Liver (tissue), 9 donors: ENCODE measurements around the gene CEP295NL. TPM values are rescaled to one million over a fixed set of nuclear protein-coding genes. Genes with fewer than 3 reads are reported as not detected.
A peak's percentile ranks its signal among the peaks of the same experiment; 100 is the strongest.

Experiments used
- DNase-seq: peaks from one replicate; pipeline ENCODE4 v3.0.0-alpha.2; 2017; ENCODE audit warnings: low spot score
- H3K27ac ChIP-seq, 2 donors: one replicate each; pipeline ENCODE4 v1.7.0; 2013; ENCODE audit warnings: inconsistent platforms in 2 of 2, low read length in 2 of 2, control low read depth in 1 of 2, low read depth in 1 of 2, mild to moderate bottlenecking in 1 of 2
- H3K27me3 ChIP-seq, 4 donors: one replicate each; pipeline versions ENCODE4 v1.6.1 to v1.7.0; 2013; ENCODE audit warnings: low read length in 3 of 4, inconsistent platforms in 1 of 4, mild to moderate bottlenecking in 1 of 4, moderate library complexity in 1 of 4; ENCODE audit not compliant: control insufficient read depth in 4 of 4, insufficient read depth in 4 of 4
- H3K36me3 ChIP-seq, 4 donors: one replicate each; pipeline versions ENCODE4 v1.6.1 to v1.7.0; 2013; ENCODE audit warnings: low read length in 3 of 4, mild to moderate bottlenecking in 3 of 4, low read depth in 1 of 4, moderate library complexity in 1 of 4; ENCODE audit not compliant: control insufficient read depth in 4 of 4, insufficient read depth in 3 of 4
- H3K4me1 ChIP-seq, 4 donors: one replicate each; pipeline versions ENCODE4 v1.6.1 to v1.7.0; 2013; ENCODE audit warnings: low read length in 3 of 4, mild to moderate bottlenecking in 3 of 4, moderate library complexity in 1 of 4; ENCODE audit not compliant: control insufficient read depth in 4 of 4, insufficient read depth in 4 of 4
- H3K4me3 ChIP-seq, 3 donors: one replicate each; pipeline versions ENCODE4 v1.6.1 to v1.7.0; 2013; ENCODE audit warnings: low read length in 3 of 3, control low read depth in 1 of 3, low read depth in 1 of 3, mild to moderate bottlenecking in 1 of 3
- H3K9ac ChIP-seq, 2 donors: one replicate each; pipeline ENCODE4 v1.7.0; 2013; ENCODE audit warnings: low read length in 2 of 2, mild to moderate bottlenecking in 2 of 2, moderate library complexity in 2 of 2, control low read depth in 1 of 2, low read depth in 1 of 2
- H3K9me3 ChIP-seq, 4 donors: one replicate each; pipeline versions ENCODE4 v1.6.1 to v1.7.0; 2013; ENCODE audit warnings: low read length in 3 of 4; ENCODE audit not compliant: control insufficient read depth in 4 of 4
- FOXA1 ChIP-seq: IDR thresholded peaks from 2 replicates; pipeline ENCODE4 v1.6.1; 2016; ENCODE audit warnings: antibody characterized with exemption
- GABPA ChIP-seq, 2 donors: IDR thresholded peaks in 1 of 2; conservative IDR thresholded peaks in 1 of 2; 2 replicates each; pipeline ENCODE4 v1.6.1; 2016; ENCODE audit warnings: antibody characterized with exemption in 2 of 2, mild to moderate bottlenecking in 1 of 2, moderate library complexity in 1 of 2
- NR2F2 ChIP-seq: IDR thresholded peaks from 2 replicates; pipeline ENCODE4 v1.6.1; 2016; ENCODE audit warnings: antibody characterized with exemption
- RAD21 ChIP-seq, 2 donors: IDR thresholded peaks; 2 replicates each; pipeline ENCODE4 v1.6.1; 2016; ENCODE audit warnings: antibody characterized with exemption in 2 of 2, mild to moderate bottlenecking in 2 of 2
- SP1 ChIP-seq: IDR thresholded peaks from 2 replicates; pipeline ENCODE4 v1.6.1; 2018; ENCODE audit warnings: antibody characterized with exemption, mild to moderate bottlenecking
- TAF1 ChIP-seq: conservative IDR thresholded peaks from 2 replicates; pipeline ENCODE4 v1.6.1; 2016; ENCODE audit warnings: antibody characterized with exemption, mild to moderate bottlenecking
- whole genome bisulfite sequencing: extraction: QIAGEN DNeasy Blood & Tissue Kit; methylation state at CpG from one replicate; pipeline ENCODE4 v1.1.7; 2013; 5-methylcytosine and 5-hydroxymethylcytosine counted together
- polyA plus RNA-seq, 2 donors: library from polyadenylated mRNA; stranded (reverse) in 1 of 2; unstranded in 1 of 2; fragments of 200-250 nt in 1 of 2; fragments of >200 nt in 1 of 2; fragmentation: Nextera tagmentation in 1 of 2; extraction: Ambion mirVana in 1 of 2; gene quantifications; one replicate each; pipeline versions ENCODE4 v1.2.1 to v1.2.3, GENCODE V29; 2013 to 2015
- total RNA-seq, 2 donors: library from RNA; depleted of rRNA; stranded (reverse); fragments of >200 nt; gene quantifications; one replicate each; pipeline ENCODE4 v1.2.3, GENCODE V29; 2014
- TF ChIP-seq, protein P1 (sequence below): IDR thresholded peaks from 2 replicates; pipeline ENCODE4 v1.6.1; 2016; ENCODE audit warnings: antibody characterized with exemption
- TF ChIP-seq, protein P2 (sequence below): IDR thresholded peaks from 2 replicates; pipeline ENCODE4 v1.6.1; 2016; ENCODE audit warnings: antibody characterized with exemption, mild to moderate bottlenecking
- TF ChIP-seq, protein P3 (sequence below): IDR thresholded peaks from 2 replicates; pipeline ENCODE4 v1.6.1; 2016; ENCODE audit warnings: antibody characterized with exemption
- donor health status: healthy.
- donor health status: healthy.
- donor health status: healthy.
- donor health status: healthy.
- donor health status: healthy.

Gene CEP295NL
- total and polyA plus RNA-seq, 4 donors = 0.28 to 1.0 TPM; not detected in 2

DNA sequence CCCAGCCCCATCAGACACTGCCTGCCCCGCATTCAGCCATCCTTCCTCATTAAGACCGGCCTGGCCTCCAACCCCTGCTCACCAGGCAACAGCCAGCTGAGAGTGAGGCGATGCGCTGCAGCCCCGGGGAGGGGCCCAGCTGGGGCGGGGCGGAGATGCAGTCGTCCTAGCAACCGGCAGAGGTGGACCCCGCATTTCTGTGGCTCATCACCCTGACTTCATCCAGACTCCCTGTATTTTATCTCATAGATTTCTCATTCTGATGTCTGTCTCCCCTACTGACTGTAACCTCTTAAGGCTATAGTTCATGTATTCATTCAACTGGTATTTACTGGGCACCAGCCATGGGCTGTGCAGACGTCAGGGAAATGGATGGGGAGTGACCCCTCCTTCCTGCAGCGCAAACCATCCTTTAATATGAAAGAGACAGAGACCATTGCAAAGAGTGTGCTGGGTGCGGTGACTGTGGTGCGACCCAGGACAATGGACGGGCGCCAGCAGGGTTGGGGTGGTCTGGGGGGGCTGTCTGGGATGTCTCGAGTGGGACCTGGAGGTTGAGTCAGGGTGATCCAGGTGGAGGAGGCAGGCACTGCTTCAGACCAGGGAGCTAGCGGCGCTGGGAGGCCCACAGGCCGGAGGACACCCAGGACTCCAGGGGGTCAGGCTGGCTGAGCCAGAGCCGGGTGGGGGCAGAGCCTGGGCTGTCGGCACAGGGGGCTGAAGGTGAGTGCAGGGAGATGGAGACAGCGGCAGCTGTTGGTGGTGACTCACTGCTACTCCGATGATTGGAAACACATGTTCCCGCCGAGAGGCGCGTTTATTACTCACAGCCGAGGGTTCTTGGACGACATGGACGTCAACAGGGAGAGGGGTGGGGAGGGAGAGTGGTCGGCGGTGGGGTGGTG, 32.7 kb upstream of the CEP295NL start:
- Histone ChIP-seq H3K27me3 (no peaks in the 10 kb centered on the region), H3K27ac (no peak overlapping the region), H3K4me1 (peaks cover 0 to 4% (median 1%) of the 10 kb centered on the region in 4 donors), H3K9me3 (no peaks in the 10 kb centered on the region), H3K4me3 (no peak overlapping the region), H3K9ac (no peak overlapping the region), H3K36me3 (no peaks in the 10 kb centered on the region)
- TF ChIP-seq GABPA (IDR thresholded peaks at IDR 0.05 in 1 of 2, conservative IDR thresholded peaks at IDR 0.05 in 1 of 2) = no peak
- TF ChIP-seq NR2F2 = no peak
- no peak for TF ChIP-seq SP1
- TF ChIP-seq, protein P1, sequence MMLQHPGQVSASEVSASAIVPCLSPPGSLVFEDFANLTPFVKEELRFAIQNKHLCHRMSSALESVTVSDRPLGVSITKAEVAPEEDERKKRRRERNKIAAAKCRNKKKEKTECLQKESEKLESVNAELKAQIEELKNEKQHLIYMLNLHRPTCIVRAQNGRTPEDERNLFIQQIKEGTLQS = no peak
- TF ChIP-seq RAD21 (IDR thresholded peaks at IDR 0.05) = no peak
- no peak for TF ChIP-seq FOXA1
- TF ChIP-seq, protein P2, sequence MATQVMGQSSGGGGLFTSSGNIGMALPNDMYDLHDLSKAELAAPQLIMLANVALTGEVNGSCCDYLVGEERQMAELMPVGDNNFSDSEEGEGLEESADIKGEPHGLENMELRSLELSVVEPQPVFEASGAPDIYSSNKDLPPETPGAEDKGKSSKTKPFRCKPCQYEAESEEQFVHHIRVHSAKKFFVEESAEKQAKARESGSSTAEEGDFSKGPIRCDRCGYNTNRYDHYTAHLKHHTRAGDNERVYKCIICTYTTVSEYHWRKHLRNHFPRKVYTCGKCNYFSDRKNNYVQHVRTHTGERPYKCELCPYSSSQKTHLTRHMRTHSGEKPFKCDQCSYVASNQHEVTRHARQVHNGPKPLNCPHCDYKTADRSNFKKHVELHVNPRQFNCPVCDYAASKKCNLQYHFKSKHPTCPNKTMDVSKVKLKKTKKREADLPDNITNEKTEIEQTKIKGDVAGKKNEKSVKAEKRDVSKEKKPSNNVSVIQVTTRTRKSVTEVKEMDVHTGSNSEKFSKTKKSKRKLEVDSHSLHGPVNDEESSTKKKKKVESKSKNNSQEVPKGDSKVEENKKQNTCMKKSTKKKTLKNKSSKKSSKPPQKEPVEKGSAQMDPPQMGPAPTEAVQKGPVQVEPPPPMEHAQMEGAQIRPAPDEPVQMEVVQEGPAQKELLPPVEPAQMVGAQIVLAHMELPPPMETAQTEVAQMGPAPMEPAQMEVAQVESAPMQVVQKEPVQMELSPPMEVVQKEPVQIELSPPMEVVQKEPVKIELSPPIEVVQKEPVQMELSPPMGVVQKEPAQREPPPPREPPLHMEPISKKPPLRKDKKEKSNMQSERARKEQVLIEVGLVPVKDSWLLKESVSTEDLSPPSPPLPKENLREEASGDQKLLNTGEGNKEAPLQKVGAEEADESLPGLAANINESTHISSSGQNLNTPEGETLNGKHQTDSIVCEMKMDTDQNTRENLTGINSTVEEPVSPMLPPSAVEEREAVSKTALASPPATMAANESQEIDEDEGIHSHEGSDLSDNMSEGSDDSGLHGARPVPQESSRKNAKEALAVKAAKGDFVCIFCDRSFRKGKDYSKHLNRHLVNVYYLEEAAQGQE = no peak
- TF ChIP-seq, protein P3, sequence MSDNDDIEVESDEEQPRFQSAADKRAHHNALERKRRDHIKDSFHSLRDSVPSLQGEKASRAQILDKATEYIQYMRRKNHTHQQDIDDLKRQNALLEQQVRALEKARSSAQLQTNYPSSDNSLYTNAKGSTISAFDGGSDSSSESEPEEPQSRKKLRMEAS = no peak
- no peak for TF ChIP-seq TAF1
- no peak for DNase-seq
- 86% methylated on average over 33 of the region's 33 CpGs for WGBS

DNA sequence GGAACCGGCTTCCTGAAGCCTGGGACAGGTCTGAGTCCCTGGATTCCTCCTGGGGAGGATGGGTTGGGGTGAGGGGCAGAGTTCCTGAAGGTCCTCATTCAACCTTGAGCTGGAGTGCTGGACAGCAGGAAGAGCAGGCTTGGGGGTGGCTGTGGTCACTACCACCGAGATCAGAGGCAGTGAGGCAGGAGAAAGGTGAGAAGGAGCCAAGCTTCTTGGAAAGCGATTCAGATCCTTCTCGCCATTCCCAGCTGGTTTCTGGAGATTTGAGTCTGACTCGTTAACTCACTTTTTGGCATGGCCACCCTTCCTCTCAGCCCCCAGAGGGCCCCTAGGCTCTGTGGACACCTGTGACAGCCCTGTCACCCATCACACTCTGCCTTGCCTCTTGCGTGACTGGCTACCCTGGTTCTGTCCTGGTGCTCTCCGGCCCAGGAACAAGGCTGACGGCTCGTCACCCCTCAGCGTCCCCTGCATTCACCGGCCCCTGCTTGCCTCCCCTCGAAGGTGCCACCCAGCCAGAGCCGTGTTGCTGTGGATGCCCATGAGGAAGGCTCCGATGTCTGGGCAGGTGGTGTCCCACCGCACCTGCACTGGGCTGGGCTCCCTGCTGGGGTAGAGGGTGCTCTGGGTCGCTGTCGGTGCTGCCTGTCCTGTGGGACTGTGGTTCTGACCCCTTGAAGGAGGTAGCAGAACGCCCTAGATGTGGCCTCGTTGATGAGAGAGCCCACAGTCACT, 31.8 kb upstream of the CEP295NL start:
- peaks cover 0 to 4% (median 1%) of the 10 kb centered on the region in 4 donors for H3K4me1 ChIP-seq
- no peak overlapping the region for H3K9ac ChIP-seq
- no peak overlapping the region for H3K4me3 ChIP-seq
- no peaks in the 10 kb centered on the region for H3K9me3 ChIP-seq
- peak overlapping the region; percentile 61 to 81 for H3K27ac ChIP-seq
- H3K27me3 ChIP-seq = no peaks in the 10 kb centered on the region
- TF ChIP-seq, protein P3 = no peak
- TF ChIP-seq, protein P2 = no peak
- no peaks in the 10 kb centered on the region for H3K36me3 ChIP-seq
- 82% methylated on average over 19 of the region's 19 CpGs for WGBS
- no peak for DNase-seq
